Hepatocyte (in vitro differentiated cells): Measurements from ENCODE around the gene MED8.

ENCODE experiments used
- EZH2 ChIP-seq: fragments of 200-600 bp; sonication (generic); IDR thresholded peaks from 2 replicates; pipeline ENCODE4 v1.6.1; 2016; ENCODE audit warnings: antibody characterized with exemption, mild to moderate bottlenecking, borderline replicate concordance
- TF ChIP-seq, protein P1 (sequence below): fragments of 200-600 bp; sonication (generic); IDR thresholded peaks from 2 replicates; pipeline ENCODE4 v1.5.1; 2016; ENCODE audit warnings: antibody characterized with exemption, mild to moderate bottlenecking; ENCODE audit not compliant: poor library complexity

DNA sequence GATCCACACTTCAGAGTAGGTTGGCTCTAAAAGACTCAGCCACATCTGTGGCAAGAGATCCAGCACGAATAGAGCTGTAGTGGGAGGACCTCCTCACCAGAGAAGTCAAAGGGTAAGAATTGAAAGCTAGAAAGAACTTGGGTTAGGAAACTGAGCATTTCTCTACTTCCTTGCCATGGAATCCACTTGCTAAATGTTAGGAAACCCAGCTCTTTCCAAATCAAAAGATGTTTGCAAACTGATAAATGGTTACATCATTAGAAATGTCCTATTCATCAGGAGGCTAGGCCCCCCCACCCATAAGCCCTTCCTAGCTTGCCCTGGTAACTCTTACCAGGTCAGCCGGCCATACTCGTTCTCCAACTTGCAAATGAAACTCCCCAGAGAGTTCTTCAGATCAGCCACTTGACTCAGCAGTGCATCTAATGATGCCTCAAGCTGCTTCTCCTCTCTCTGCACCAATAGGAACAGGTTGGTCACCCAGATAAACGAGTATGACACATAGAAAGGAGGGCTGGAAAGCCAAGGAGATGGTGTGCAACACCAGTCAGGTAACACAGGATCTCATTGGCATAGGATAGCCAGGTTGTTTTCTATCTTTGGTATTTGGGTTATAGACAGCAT, 1.5 kb downstream of the MED8 start:
- TF ChIP-seq, protein P1, sequence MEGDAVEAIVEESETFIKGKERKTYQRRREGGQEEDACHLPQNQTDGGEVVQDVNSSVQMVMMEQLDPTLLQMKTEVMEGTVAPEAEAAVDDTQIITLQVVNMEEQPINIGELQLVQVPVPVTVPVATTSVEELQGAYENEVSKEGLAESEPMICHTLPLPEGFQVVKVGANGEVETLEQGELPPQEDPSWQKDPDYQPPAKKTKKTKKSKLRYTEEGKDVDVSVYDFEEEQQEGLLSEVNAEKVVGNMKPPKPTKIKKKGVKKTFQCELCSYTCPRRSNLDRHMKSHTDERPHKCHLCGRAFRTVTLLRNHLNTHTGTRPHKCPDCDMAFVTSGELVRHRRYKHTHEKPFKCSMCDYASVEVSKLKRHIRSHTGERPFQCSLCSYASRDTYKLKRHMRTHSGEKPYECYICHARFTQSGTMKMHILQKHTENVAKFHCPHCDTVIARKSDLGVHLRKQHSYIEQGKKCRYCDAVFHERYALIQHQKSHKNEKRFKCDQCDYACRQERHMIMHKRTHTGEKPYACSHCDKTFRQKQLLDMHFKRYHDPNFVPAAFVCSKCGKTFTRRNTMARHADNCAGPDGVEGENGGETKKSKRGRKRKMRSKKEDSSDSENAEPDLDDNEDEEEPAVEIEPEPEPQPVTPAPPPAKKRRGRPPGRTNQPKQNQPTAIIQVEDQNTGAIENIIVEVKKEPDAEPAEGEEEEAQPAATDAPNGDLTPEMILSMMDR = no peak
- no peak for TF ChIP-seq EZH2
